Mucosa of rectum (tissue), 2 donors: Measurements from ENCODE around the gene SPIB.

Experiments
- H3K27ac ChIP-seq, 2 donors: one replicate each; pipeline ENCODE4 v1.7.0; 2013; ENCODE audit warnings: inconsistent platforms in 2 of 2, low read depth in 2 of 2, low read length in 2 of 2
- H3K27me3 ChIP-seq, 2 donors: one replicate each; pipeline ENCODE4 v1.7.0; 2013; ENCODE audit warnings: low read length in 2 of 2; ENCODE audit not compliant: control insufficient read depth in 2 of 2, insufficient read depth in 2 of 2
- H3K36me3 ChIP-seq, 2 donors: one replicate each; pipeline ENCODE4 v1.7.0; 2013; ENCODE audit warnings: low read length in 2 of 2; ENCODE audit not compliant: control insufficient read depth in 2 of 2, insufficient read depth in 2 of 2
- H3K4me1 ChIP-seq, 2 donors: one replicate each; pipeline ENCODE4 v1.7.0; 2013; ENCODE audit warnings: low read length in 2 of 2, mild to moderate bottlenecking in 1 of 2; ENCODE audit not compliant: control insufficient read depth in 2 of 2, insufficient read depth in 2 of 2
- H3K4me3 ChIP-seq, 2 donors: one replicate each; pipeline ENCODE4 v1.7.0; 2013; ENCODE audit warnings: low read length in 2 of 2
- H3K9ac ChIP-seq, 2 donors: one replicate each; pipeline ENCODE4 v1.7.0; 2013; ENCODE audit warnings: low read length in 2 of 2, low read depth in 1 of 2, mild to moderate bottlenecking in 1 of 2
- H3K9me3 ChIP-seq, 2 donors: one replicate each; pipeline ENCODE4 v1.7.0; 2013; ENCODE audit warnings: low read length in 2 of 2; ENCODE audit not compliant: control insufficient read depth in 2 of 2
- donor health status: healthy.
- donor health status: Normal muscosa, but diverticular disease.

Gene SPIB

DNA sequence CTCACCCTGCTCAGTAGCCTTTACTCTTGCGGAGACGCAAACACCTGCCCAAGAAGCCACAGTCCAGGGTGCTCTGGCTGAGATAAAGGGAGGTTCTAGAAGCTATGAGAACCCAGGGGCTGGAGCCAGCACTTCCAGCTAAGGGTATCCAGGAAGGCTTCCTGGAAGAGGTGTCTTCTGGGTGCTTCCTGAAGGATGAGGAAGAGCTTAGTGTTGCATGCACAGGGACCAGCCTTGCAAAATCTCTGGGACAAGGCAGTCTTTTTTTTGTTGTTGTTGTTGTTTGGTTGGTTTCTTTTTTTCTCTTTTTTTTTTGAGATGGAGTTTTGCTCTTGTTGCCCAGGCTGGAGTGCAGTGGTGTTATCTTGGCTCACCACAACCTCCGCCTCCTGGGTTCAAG lies 34.5 kb downstream of the SPIB start:
- Histone ChIP-seq H3K4me1 (no peaks in the 10 kb centered on the region), H3K4me3 (no peak overlapping the region), H3K9me3 (no peaks in the 10 kb centered on the region), H3K9ac (no peak overlapping the region), H3K27me3 (peaks cover 5 to 15% of the 10 kb centered on the region in 2 donors), H3K36me3 (no peaks in the 10 kb centered on the region), H3K27ac (no peak overlapping the region)

- Histone ChIP-seq H3K4me1 (no peaks in the 10 kb centered on the region), H3K9ac (no peak overlapping the region), H3K27me3 (peaks cover 2 to 14% of the 10 kb centered on the region in 2 donors), H3K9me3 (no peaks in the 10 kb centered on the region), H3K4me3 (no peak overlapping the region), H3K27ac (no peak overlapping the region), H3K36me3 (no peaks in the 10 kb centered on the region)
These were observed 37.3 kb downstream of the SPIB start for GRCh38 chr19:50455992-50456391.

GRCh38 chr19:50457300-50457699 lies 38.6 kb downstream of the SPIB start:
- Histone ChIP-seq H3K4me1 (peaks cover 0 to 3% of the 10 kb centered on the region in 2 donors), H3K27me3 (peaks cover 2 to 13% of the 10 kb centered on the region in 2 donors), H3K9me3 (no peaks in the 10 kb centered on the region), H3K36me3 (no peaks in the 10 kb centered on the region), H3K27ac (no peak overlapping the region), H3K4me3 (no peak overlapping the region), H3K9ac (no peak overlapping the region)

- H3K27me3 ChIP-seq: peaks cover 2 to 13% of the 10 kb centered on the region in 2 donors
These were observed 39.8 kb downstream of the SPIB start for GRCh38 chr19:50458396-50459066.

DNA sequence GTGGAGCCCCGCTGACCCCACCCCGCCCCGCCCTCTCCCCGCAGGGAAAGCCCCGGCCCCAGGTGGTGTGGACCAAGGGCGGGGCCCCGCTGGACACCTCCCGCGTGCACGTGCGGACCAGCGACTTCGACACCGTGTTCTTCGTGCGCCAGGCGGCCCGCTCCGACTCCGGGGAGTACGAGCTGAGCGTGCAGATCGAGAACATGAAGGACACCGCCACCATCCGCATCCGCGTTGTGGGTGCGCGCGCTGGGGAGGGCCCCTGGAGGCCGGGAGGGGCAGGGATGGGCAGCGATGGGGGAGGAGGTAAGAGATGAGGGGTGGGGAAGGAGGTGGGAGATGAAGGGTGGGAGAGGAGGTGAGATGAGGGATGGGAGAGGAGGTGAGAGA lies 40.3 kb downstream of the SPIB start:
- peaks cover 0 to 3% of the 10 kb centered on the region in 2 donors for H3K4me1 ChIP-seq
- H3K9ac ChIP-seq: no peak overlapping the region
- no peaks in the 10 kb centered on the region for H3K9me3 ChIP-seq
- H3K4me3 ChIP-seq: no peak overlapping the region
- no peak overlapping the region for H3K27ac ChIP-seq
- no peaks in the 10 kb centered on the region for H3K36me3 ChIP-seq
- H3K27me3 ChIP-seq: peaks cover 2 to 13% of the 10 kb centered on the region in 2 donors

More at GRCh38 chr19:50458396-50459066, 39.8 kb downstream of the SPIB start:
- H3K4me1 ChIP-seq: peaks cover 0 to 3% of the 10 kb centered on the region in 2 donors
- no peak overlapping the region for H3K9ac ChIP-seq
- H3K9me3 ChIP-seq: no peaks in the 10 kb centered on the region
- no peak overlapping the region for H3K27ac ChIP-seq
- no peaks in the 10 kb centered on the region for H3K36me3 ChIP-seq
- no peak overlapping the region for H3K4me3 ChIP-seq

- Histone ChIP-seq H3K4me3 (no peak overlapping the region), H3K36me3 (no peaks in the 10 kb centered on the region), H3K27me3 (peaks cover 2 to 13% of the 10 kb centered on the region in 2 donors), H3K9ac (no peak overlapping the region), H3K9me3 (no peaks in the 10 kb centered on the region), H3K4me1 (peaks cover 0 to 3% of the 10 kb centered on the region in 2 donors), H3K27ac (no peak overlapping the region)
These were observed 40.9 kb downstream of the SPIB start for GRCh38 chr19:50459638-50460037.

DNA sequence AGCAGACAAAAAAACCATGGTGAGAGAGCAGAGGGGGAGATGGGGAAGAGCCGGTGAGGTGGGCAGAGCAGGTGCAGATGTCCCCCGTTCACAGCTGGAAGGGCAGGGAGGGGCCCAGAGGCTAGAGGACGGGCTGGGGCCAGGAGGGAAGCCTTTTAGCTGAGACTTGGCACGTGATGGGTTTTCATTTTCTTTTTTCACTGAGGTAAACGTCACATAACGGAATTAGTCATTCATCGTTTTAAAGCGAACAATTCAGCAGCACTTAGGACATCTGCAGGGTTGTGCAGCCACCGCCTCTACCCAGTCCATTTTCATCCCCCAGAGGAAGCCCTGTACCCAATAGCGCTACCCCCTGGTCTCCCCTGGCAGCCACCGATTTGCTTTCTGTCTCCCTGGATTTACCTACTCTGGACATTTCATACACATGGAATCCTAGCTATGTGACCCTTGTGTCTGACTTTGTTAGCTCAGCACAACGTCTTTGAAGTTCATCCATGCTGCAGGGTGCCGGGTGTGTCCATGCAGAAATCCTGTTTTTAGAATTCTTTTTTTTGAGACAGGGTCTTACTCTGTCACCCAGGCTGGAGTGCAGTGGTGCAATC lies 41.5 kb downstream of the SPIB start:
- Histone ChIP-seq H3K27ac (no peak overlapping the region), H3K4me3 (no peak overlapping the region), H3K9ac (no peak overlapping the region), H3K36me3 (no peaks in the 10 kb centered on the region), H3K4me1 (peaks cover 0 to 3% of the 10 kb centered on the region in 2 donors), H3K27me3 (peaks cover 2 to 13% of the 10 kb centered on the region in 2 donors), H3K9me3 (no peaks in the 10 kb centered on the region)

DNA sequence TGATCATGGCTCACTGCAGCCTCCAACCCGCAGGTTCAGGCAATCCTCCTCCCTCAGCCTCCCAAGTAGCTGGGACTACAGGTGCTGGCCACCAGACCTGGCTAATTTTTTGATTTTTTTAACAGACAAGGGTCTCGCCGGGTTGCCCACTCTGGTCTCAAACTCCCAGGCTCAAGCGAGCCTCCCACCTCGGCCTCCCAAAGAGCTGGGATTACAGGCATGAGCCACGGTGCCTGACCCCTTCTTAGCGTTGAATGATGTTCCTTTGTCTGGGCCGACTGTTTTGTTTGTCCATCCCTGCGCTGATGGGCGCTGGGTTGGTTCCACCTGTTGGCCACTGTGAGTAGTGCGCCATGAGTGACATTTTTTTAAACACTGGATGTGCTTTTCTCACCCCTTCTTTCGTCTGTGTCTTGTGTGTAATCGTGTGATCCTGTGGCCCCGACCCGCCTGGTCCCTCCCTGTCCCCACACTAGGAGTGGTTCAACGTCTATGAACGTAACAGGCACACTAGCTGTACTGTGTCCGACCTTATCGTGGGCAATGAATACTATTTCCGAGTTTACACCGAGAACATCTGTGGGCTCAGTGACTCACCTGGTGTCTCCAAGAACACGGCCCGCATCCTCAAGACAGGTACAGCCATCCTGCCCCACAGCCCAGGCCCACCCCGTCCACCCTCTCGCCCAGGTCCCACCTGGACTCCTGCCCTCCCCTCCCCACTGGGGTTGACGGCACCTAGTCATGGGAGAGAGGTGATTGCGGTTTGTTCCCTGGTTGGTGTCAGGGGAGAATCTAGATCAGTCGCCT lies 42.5 kb downstream of the SPIB start:
- Histone ChIP-seq H3K27me3 (peaks cover 2 to 13% of the 10 kb centered on the region in 2 donors), H3K4me1 (peaks cover 0 to 7% of the 10 kb centered on the region in 2 donors), H3K36me3 (no peaks in the 10 kb centered on the region), H3K4me3 (no peak overlapping the region), H3K9me3 (no peaks in the 10 kb centered on the region), H3K9ac (no peak overlapping the region), H3K27ac (no peak overlapping the region)

DNA sequence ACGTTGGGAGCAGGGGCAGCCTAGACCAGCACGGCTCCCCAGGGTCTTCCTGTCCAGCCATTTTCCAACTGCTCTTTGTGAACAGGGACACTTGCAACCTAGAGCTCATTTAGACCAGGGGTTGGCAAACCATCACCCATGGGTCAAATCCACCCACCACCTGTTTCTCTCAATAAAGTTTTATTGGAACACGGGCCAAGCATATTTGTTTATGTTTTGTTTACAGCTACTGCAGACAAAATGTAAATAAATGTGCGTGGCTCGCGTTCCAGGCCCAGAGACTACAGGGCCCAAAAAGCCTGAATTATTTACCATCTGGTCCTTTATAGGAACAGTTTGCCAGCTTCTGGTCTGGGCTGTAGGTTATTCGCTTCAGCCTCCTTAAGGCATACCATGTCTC lies 44.2 kb downstream of the SPIB start:
- Histone ChIP-seq H3K9me3 (no peaks in the 10 kb centered on the region), H3K4me1 (peaks cover 3 to 12% of the 10 kb centered on the region in 2 donors), H3K27ac (no peak overlapping the region), H3K27me3 (peaks cover 2 to 5% of the 10 kb centered on the region in 2 donors), H3K4me3 (no peak overlapping the region), H3K36me3 (no peaks in the 10 kb centered on the region), H3K9ac (no peak overlapping the region)

- no peak overlapping the region for H3K9ac ChIP-seq
- peaks cover 0 to 1% of the 10 kb centered on the region in 2 donors for H3K27me3 ChIP-seq
- no peaks in the 10 kb centered on the region for H3K9me3 ChIP-seq
- H3K4me1 ChIP-seq: peaks cover 3 to 12% of the 10 kb centered on the region in 2 donors
- no peak overlapping the region for H3K4me3 ChIP-seq
- H3K27ac ChIP-seq: no peak overlapping the region
- no peaks in the 10 kb centered on the region for H3K36me3 ChIP-seq
These were observed 45.6 kb downstream of the SPIB start for GRCh38 chr19:50464348-50464747.
